ENCODE measurements around the gene UGT1A5. TPM values are rescaled to one million over a fixed set of nuclear protein-coding genes. Genes with fewer than 3 reads are reported as not detected.

The UGT1A5 gene
- total RNA-seq, 1 donor, result not detected

- H2AFZ ChIP-seq (ENCODE audit: low read length), result no peak overlapping the region
- H3K36me3 ChIP-seq (ENCODE audit: insufficient read depth, low read length), result no peaks in the 10 kb centered on the region
- no peak overlapping the region for H3K4me3 ChIP-seq (ENCODE audit: insufficient read depth, low read length)
- TF ChIP-seq CTCF (IDR thresholded peaks at IDR 0.05; ENCODE audit: extremely low read depth, low read depth, low read length), result no peak
- H3K27me3 ChIP-seq (ENCODE audit: insufficient read depth, low read length), result no peaks in the 10 kb centered on the region
- DNase-seq (ENCODE audit: insufficient read length, low spot score, missing footprints), result no peak
- H3K4me1 ChIP-seq (ENCODE audit: insufficient read depth, low read length), result no peaks in the 10 kb centered on the region
- no peaks in the 10 kb centered on the region for H4K20me1 ChIP-seq (ENCODE audit: insufficient read depth, low read length)
- H3K27ac ChIP-seq (ENCODE audit: low read depth, low read length), result no peak overlapping the region
- H3K4me2 ChIP-seq (ENCODE audit: insufficient read depth, low read length), result no peak overlapping the region
- H3K79me2 ChIP-seq (ENCODE audit: insufficient read depth, low read length), result no peaks in the 10 kb centered on the region
- no peaks in the 10 kb centered on the region for H3K9me3 ChIP-seq (ENCODE audit: low read depth, low read length)
Measured at GRCh38 chr2:233674995-233675394, 37.7 kb upstream of the UGT1A5 start.

- no peaks in the 10 kb centered on the region for H3K4me1 ChIP-seq (ENCODE audit: insufficient read depth, low read length)
- DNase-seq (ENCODE audit: insufficient read length, low spot score, missing footprints), result no peak
- H3K27ac ChIP-seq (ENCODE audit: low read depth, low read length), result no peak overlapping the region
- no peak overlapping the region for H3K4me3 ChIP-seq (ENCODE audit: insufficient read depth, low read length)
- no peaks in the 10 kb centered on the region for H3K36me3 ChIP-seq (ENCODE audit: insufficient read depth, low read length)
- H3K79me2 ChIP-seq (ENCODE audit: insufficient read depth, low read length), result no peaks in the 10 kb centered on the region
- H3K9me3 ChIP-seq (ENCODE audit: low read depth, low read length), result no peaks in the 10 kb centered on the region
- H3K4me2 ChIP-seq (ENCODE audit: insufficient read depth, low read length), result no peak overlapping the region
- H3K27me3 ChIP-seq (ENCODE audit: insufficient read depth, low read length), result no peaks in the 10 kb centered on the region
- H2AFZ ChIP-seq (ENCODE audit: low read length), result no peak overlapping the region
- H4K20me1 ChIP-seq (ENCODE audit: insufficient read depth, low read length), result no peaks in the 10 kb centered on the region
- no peak for TF ChIP-seq CTCF (IDR thresholded peaks at IDR 0.05; ENCODE audit: extremely low read depth, low read depth, low read length)
Measured at GRCh38 chr2:233676046-233676445, 36.7 kb upstream of the UGT1A5 start.

GRCh38 chr2:233679196-233679595, 33.5 kb upstream of the UGT1A5 start:
- Histone ChIP-seq H3K9me3 (ENCODE audit: low read depth, low read length) (no peaks in the 10 kb centered on the region), H3K4me3 (ENCODE audit: insufficient read depth, low read length) (no peak overlapping the region), H3K36me3 (ENCODE audit: insufficient read depth, low read length) (no peaks in the 10 kb centered on the region), H3K4me2 (ENCODE audit: insufficient read depth, low read length) (no peak overlapping the region), H2AFZ (ENCODE audit: low read length) (no peak overlapping the region), H3K79me2 (ENCODE audit: insufficient read depth, low read length) (no peaks in the 10 kb centered on the region), H3K4me1 (ENCODE audit: insufficient read depth, low read length) (no peaks in the 10 kb centered on the region), H4K20me1 (ENCODE audit: insufficient read depth, low read length) (no peaks in the 10 kb centered on the region), H3K27me3 (ENCODE audit: insufficient read depth, low read length) (no peaks in the 10 kb centered on the region), H3K27ac (ENCODE audit: low read depth, low read length) (no peak overlapping the region)
- no peak for TF ChIP-seq CTCF (IDR thresholded peaks at IDR 0.05; ENCODE audit: extremely low read depth, low read depth, low read length)
- no peak for DNase-seq (ENCODE audit: insufficient read length, low spot score, missing footprints)

GRCh38 chr2:233680361-233681045, 32.2 kb upstream of the UGT1A5 start:
- H3K36me3 ChIP-seq (ENCODE audit: insufficient read depth, low read length), result no peaks in the 10 kb centered on the region
- DNase-seq (ENCODE audit: insufficient read length, low spot score, missing footprints), result no peak
- H4K20me1 ChIP-seq (ENCODE audit: insufficient read depth, low read length), result no peaks in the 10 kb centered on the region
- H3K27me3 ChIP-seq (ENCODE audit: insufficient read depth, low read length), result no peaks in the 10 kb centered on the region
- TF ChIP-seq CTCF (IDR thresholded peaks at IDR 0.05; ENCODE audit: extremely low read depth, low read depth, low read length), result no peak
- no peaks in the 10 kb centered on the region for H3K9me3 ChIP-seq (ENCODE audit: low read depth, low read length)
- H3K4me2 ChIP-seq (ENCODE audit: insufficient read depth, low read length), result no peak overlapping the region
- H3K27ac ChIP-seq (ENCODE audit: low read depth, low read length), result no peak overlapping the region
- no peaks in the 10 kb centered on the region for H3K4me1 ChIP-seq (ENCODE audit: insufficient read depth, low read length)
- no peak overlapping the region for H2AFZ ChIP-seq (ENCODE audit: low read length)
- no peaks in the 10 kb centered on the region for H3K79me2 ChIP-seq (ENCODE audit: insufficient read depth, low read length)
- H3K4me3 ChIP-seq (ENCODE audit: insufficient read depth, low read length), result no peak overlapping the region
